Astrocyte of the cerebellum (primary cell): ENCODE data around the gene JAZF1.

Experiments
- DNase-seq: peaks from one replicate; pipeline ENCODE4 v3.0.0-alpha.2; 2011; ENCODE audit warnings: low read depth
- H3K4me3 ChIP-seq: 2 replicates; pipeline ENCODE4 v1.5.1; 2011; ENCODE audit warnings: mild to moderate bottlenecking, low read depth, low read length, moderate library complexity
- in situ Hi-C: cut with HindIII; loops from 2 replicates; pipeline ENCODE4 v1.10.0; 2017; ENCODE audit warnings: low sequenced_read_pairs
- TF ChIP-seq, protein P1 (sequence below): IDR thresholded peaks from 2 replicates; pipeline ENCODE4 v1.5.1; 2012; ENCODE audit warnings: low read length, low read depth, moderate library complexity, mild to moderate bottlenecking; ENCODE audit errors: missing control alignments

Gene JAZF1

DNA sequence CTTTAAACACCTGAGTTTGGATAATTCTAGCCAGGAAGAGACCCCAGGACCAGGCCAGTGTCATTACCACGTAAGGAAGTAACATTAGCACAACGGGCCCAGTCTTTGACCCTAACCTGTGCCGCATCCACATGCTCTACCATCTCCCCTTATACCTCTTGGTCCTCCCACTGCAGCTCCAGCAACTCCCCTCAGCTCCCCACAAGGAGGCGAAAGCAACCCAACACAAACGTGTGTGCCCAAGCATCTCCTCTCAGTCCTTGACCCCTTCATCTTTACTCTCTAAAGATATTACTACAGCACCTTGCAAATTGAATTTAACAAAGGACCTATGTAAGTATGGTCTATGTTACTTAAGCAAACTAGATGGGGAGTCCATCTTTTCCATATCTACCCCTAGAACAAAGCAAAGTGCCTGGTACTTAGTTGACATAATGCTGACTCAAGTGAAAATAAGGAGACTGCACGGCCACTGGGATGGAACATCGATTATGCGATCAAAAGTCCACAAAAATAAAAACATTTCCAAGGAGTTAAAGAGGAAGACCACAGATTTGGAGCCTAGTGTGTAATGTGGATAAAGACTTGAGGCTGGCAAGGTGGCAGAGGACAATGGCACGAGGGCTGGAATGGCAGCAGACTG, 147.7 kb downstream of the JAZF1 start:
- TF ChIP-seq, protein P1, sequence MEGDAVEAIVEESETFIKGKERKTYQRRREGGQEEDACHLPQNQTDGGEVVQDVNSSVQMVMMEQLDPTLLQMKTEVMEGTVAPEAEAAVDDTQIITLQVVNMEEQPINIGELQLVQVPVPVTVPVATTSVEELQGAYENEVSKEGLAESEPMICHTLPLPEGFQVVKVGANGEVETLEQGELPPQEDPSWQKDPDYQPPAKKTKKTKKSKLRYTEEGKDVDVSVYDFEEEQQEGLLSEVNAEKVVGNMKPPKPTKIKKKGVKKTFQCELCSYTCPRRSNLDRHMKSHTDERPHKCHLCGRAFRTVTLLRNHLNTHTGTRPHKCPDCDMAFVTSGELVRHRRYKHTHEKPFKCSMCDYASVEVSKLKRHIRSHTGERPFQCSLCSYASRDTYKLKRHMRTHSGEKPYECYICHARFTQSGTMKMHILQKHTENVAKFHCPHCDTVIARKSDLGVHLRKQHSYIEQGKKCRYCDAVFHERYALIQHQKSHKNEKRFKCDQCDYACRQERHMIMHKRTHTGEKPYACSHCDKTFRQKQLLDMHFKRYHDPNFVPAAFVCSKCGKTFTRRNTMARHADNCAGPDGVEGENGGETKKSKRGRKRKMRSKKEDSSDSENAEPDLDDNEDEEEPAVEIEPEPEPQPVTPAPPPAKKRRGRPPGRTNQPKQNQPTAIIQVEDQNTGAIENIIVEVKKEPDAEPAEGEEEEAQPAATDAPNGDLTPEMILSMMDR, result no peak
- in situ Hi-C loops, result no loop called here
- H3K4me3 ChIP-seq, result no peak overlapping the region
- DNase-seq, result no peak

DNA sequence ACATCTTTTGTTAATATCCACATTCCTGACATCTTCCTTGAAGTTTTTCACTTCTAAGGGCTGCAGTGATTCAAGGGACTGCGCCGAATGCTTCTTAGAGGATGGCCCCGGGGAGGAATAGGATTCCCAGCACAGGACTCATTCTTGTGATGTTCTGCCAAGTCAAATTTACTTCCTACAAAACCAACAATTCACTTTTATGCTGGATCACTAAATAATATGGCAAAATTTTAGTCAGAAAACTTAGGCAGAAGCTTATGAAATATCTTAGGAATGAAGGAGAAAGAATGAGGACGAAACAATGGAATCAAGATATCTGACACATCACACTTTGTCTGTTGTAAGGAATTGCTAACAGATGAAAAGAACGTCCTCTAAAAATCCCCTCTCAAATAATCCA, 151.5 kb downstream of the JAZF1 start:
- TF ChIP-seq, protein P1, result no peak
- DNase-seq, result no peak
- in situ Hi-C loops, result no loop called here
- no peak overlapping the region for H3K4me3 ChIP-seq

DNA sequence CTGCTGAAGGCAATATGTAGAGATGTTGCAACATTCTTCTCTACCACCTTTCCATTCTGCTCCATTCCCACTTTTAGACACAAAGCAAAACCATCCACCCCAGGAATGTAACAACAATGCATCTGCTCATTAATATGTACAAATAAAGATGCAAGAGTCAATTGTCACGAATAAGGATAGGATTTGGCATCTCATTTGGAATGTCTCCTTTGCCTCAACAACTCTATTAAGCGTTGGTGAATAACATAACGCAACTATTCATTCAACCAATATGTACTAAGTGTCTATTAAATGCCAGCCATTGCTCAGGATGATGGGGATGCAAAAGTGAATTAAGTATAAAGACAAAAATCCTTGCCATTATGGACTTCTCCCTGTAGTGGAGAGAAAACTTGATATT, 152.1 kb downstream of the JAZF1 start:
- TF ChIP-seq, protein P1, result no peak
- in situ Hi-C loops, result no loop called here

GRCh38 chr7:28026237-28026636, 154.4 kb downstream of the JAZF1 start:
- no peak overlapping the region for H3K4me3 ChIP-seq
- in situ Hi-C loops, result no loop called here
- no peak for DNase-seq
- TF ChIP-seq, protein P1, result no peak

More for the DNA sequence above, 152.1 kb downstream of the JAZF1 start:
- no peak for DNase-seq
- H3K4me3 ChIP-seq, result no peak overlapping the region

GRCh38 chr7:28024786-28025334, 155.7 kb downstream of the JAZF1 start:
- TF ChIP-seq, protein P1, result no peak
- no peak overlapping the region for H3K4me3 ChIP-seq
- peak; percentile 26 for DNase-seq
- in situ Hi-C loops, result no loop called here

DNA sequence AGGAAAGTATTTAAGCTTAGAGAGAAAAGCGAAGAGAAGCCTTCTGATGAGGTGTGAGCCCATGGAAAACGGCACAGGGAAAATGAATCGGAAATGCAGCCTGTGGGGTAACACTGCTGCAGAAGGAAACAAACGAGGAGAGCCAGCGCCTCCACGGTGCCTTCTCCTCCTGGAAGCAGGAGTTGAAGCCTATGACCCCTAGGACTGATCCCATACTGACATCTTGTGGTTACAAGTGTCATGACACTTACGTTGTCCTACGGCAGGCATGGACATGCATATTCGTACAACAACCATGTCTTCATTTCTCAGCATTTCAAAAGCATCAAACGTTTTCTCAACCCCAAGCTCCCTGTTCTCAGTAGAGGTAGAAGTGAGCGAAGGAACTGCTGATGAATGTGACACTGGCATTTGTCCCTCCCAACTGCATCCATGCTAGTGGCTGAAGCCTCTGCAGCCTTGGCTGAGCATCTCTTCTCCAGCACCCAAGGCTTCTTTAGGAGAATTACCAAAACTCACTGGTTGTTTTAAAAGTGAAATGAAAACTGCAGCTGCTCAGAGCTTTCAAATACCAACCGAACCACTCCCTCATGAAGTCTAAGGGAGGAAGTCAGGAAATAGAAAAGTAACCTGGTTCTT, 160.2 kb downstream of the JAZF1 start:
- in situ Hi-C loops, result no loop called here
- peak; percentile 57 for DNase-seq
- TF ChIP-seq, protein P1, result peak; percentile 80
- H3K4me3 ChIP-seq, result no peak overlapping the region
